Fibroblast of lung (primary cell): ENCODE results near the gene NDUFS1.

Source experiments
- CTCF ChIP-seq, 2 donors: IDR thresholded peaks in 1 of 2; conservative IDR thresholded peaks in 1 of 2; 1 replicate in 1 of 2; 2 replicates in 1 of 2; pipeline ENCODE4 v1.5.1; 2011 to 2012; ENCODE audit warnings: low read length in 2 of 2, control low read depth in 1 of 2, inconsistent platforms in 1 of 2, low read depth in 1 of 2, mild to moderate bottlenecking in 1 of 2
- EZH2 ChIP-seq: IDR thresholded peaks from 2 replicates; pipeline ENCODE4 v1.5.1; 2012; ENCODE audit warnings: low read length, control low read depth, mild to moderate bottlenecking; ENCODE audit errors: missing control alignments

- TF ChIP-seq CTCF (conservative IDR thresholded peaks at IDR 0.05 in 1 of 2, IDR thresholded peaks at IDR 0.05 in 1 of 2; ENCODE audit: low read depth in 1 of 2, low read length in 2 of 2) (no peak), EZH2 (no peak)
Observed at GRCh38 chr2:206158563-206159345, 490 bp downstream of the NDUFS1 start.
